Measurements from ENCODE around the gene BCL2L11.

DNA sequence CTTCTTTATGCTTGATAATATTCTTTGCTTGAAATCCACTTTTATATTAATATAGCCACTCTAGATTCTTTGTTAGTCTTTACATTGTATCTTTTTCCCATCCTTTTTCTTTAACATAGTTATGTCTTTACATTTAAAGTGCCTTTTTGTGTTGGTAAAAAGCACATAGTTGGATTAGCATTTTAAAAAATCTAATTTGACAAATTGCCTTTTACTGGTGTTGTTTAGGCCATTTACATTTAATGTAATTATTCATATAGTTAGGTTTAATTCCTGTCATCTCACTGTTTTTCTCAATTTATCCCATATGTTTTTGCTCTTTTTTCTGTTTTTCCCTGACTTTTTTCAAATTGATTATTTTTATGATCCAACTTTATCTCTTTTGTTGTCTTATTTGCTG is 93.2 kb downstream of the BCL2L11 start:
- TF ChIP-seq, protein P1, sequence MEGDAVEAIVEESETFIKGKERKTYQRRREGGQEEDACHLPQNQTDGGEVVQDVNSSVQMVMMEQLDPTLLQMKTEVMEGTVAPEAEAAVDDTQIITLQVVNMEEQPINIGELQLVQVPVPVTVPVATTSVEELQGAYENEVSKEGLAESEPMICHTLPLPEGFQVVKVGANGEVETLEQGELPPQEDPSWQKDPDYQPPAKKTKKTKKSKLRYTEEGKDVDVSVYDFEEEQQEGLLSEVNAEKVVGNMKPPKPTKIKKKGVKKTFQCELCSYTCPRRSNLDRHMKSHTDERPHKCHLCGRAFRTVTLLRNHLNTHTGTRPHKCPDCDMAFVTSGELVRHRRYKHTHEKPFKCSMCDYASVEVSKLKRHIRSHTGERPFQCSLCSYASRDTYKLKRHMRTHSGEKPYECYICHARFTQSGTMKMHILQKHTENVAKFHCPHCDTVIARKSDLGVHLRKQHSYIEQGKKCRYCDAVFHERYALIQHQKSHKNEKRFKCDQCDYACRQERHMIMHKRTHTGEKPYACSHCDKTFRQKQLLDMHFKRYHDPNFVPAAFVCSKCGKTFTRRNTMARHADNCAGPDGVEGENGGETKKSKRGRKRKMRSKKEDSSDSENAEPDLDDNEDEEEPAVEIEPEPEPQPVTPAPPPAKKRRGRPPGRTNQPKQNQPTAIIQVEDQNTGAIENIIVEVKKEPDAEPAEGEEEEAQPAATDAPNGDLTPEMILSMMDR (IDR thresholded peaks at IDR 0.05; ENCODE audit: extremely low read depth in 1 of 2, insufficient read depth in 1 of 2, low read depth in 1 of 2, low read length in 2 of 2), result no peak
- TF ChIP-seq POLR2A (IDR thresholded peaks at IDR 0.05; ENCODE audit: low read depth, low read length) (no peak), EZH2 (IDR thresholded peaks at IDR 0.05; ENCODE audit: borderline replicate concordance, low read depth, low read length, severe bottlenecking) (no peak), POLR2AphosphoS5 (IDR thresholded peaks at IDR 0.05; ENCODE audit: insufficient read depth, low read depth, low read length) (no peak)
